ENCODE data around the gene GRIK1.

- TF ChIP-seq CTCF (tag by site-specific recombination; IDR thresholded peaks at IDR 0.05), result no peak
- no peak for TF ChIP-seq ZNF654 (tag by site-specific recombination; IDR thresholded peaks at IDR 0.05; ENCODE audit: low read depth)
Measured at GRCh38 chr21:29580732-29581285, 359.0 kb downstream of the GRIK1 start.
